ENCODE data around the gene IL1A. TPM values are rescaled to one million over a fixed set of nuclear protein-coding genes. Genes with fewer than 3 reads are reported as not detected.

Gene IL1A
- total RNA-seq, 1 experiment from 2014 or later = 6.3 TPM

DNA sequence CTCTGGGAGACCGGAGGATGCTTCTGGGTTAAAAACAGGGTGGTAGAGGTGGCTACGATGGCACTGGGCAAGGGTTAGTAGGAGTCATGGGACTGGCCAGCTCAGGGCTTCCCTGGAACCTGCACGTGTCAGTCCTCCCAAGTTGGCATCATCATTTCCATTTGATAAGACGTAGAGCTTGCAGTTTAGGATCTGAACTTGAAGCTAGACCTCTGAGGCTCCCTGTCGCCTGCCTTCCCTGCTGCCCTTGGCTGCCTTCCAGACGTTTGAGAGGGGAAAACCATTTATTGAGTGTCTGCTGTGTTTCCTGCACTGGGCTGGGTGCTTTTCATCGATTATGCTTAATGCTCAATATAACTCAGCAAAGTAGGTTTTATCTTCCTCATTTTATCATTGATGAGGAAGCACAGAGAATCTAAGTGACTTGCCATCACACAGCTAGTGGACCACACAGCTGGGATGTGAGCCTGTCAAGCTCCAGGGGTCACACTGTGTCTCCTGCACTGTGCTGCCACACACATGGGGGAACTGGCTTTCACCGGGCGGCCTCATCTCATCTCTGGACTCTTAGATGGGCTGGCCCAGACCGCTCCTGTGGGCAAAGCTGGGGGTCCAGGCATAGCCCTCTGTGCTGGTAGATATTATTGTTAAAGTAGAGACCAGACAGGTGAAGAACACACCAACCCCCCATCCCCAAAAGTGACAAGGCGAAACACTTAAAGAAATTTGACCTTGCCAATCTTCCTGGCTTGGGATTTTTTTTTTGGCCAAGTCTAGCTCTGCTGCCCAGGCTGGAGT, 55.7 kb downstream of the IL1A start:
- Histone ChIP-seq H3K36me3 (ENCODE audit: insufficient read depth, low read length, poor library complexity, severe bottlenecking) (no peaks in the 10 kb centered on the region), H3K27me3 (replicated peaks; ENCODE audit: insufficient read depth, low read depth, low read length, poor library complexity) (no peaks in the 10 kb centered on the region), H3K4me3 (ENCODE audit: low read depth, low read length, poor library complexity, severe bottlenecking) (no peak overlapping the region), H3K9me3 (ENCODE audit: low read depth, low read length, poor library complexity, severe bottlenecking) (no peaks in the 10 kb centered on the region), H3K4me1 (ENCODE audit: insufficient read depth, low read length, poor library complexity, severe bottlenecking) (no peaks in the 10 kb centered on the region), H3K27ac (ENCODE audit: low read depth, low read length, poor library complexity, severe bottlenecking) (no peak overlapping the region)
- BruUV-seq (replicated peaks) = no TSS peak
- peak; percentile 33 for DNase-seq (ENCODE audit: low spot score)
- ChIA-PET POLR2A (ENCODE audit: low non-redundant PET) (no interaction called here), CTCF (interaction anchor here (1.0 to 2.3 kb wide), 2 partner anchors 102 to 128 kb away, joined by 3 to 15 read pairs; no protein-coding TSS in a partner anchor)
- TF ChIP-seq EZH2 (IDR thresholded peaks at IDR 0.05; ENCODE audit: borderline replicate concordance, low read depth, low read length, poor library complexity, severe bottlenecking) = no peak
- TF ChIP-seq, protein P1, sequence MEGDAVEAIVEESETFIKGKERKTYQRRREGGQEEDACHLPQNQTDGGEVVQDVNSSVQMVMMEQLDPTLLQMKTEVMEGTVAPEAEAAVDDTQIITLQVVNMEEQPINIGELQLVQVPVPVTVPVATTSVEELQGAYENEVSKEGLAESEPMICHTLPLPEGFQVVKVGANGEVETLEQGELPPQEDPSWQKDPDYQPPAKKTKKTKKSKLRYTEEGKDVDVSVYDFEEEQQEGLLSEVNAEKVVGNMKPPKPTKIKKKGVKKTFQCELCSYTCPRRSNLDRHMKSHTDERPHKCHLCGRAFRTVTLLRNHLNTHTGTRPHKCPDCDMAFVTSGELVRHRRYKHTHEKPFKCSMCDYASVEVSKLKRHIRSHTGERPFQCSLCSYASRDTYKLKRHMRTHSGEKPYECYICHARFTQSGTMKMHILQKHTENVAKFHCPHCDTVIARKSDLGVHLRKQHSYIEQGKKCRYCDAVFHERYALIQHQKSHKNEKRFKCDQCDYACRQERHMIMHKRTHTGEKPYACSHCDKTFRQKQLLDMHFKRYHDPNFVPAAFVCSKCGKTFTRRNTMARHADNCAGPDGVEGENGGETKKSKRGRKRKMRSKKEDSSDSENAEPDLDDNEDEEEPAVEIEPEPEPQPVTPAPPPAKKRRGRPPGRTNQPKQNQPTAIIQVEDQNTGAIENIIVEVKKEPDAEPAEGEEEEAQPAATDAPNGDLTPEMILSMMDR (conservative IDR thresholded peaks at IDR 0.05; ENCODE audit: low read depth, low read length) = no peak
- intact Hi-C loops (cut with micrococcal nuclease; ENCODE audit: unreplicated experiment) = no loop called here

DNA sequence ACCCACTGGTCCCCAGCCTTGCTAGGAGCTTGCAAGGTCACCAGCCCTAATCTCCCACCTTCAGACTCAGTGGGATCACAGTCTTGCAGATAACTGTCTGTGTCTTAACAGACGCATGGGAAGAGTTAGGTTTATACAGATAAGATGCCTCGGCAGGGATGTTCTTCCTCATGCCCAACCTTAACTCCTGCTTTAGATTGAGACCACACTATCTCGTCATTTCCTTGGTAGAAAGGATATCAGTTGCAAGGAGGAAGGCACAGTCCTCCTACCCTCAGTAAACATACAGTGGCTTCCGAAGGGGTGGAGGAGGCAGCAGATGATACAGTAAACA, 56.3 kb downstream of the IL1A start:
- ChIA-PET CTCF (interaction anchor here (0.6 to 2.3 kb wide), 2 partner anchors 32 to 128 kb away, joined by 10 to 15 read pairs; no protein-coding TSS in a partner anchor), POLR2A (ENCODE audit: low non-redundant PET) (no interaction called here)
- Histone ChIP-seq H3K27ac (ENCODE audit: low read depth, low read length, poor library complexity, severe bottlenecking) (no peak overlapping the region), H3K36me3 (ENCODE audit: insufficient read depth, low read length, poor library complexity, severe bottlenecking) (no peaks in the 10 kb centered on the region), H3K27me3 (replicated peaks; ENCODE audit: insufficient read depth, low read depth, low read length, poor library complexity) (no peaks in the 10 kb centered on the region), H3K4me3 (ENCODE audit: low read depth, low read length, poor library complexity, severe bottlenecking) (no peak overlapping the region), H3K9me3 (ENCODE audit: low read depth, low read length, poor library complexity, severe bottlenecking) (no peaks in the 10 kb centered on the region), H3K4me1 (ENCODE audit: insufficient read depth, low read length, poor library complexity, severe bottlenecking) (no peaks in the 10 kb centered on the region)
- intact Hi-C loops (cut with micrococcal nuclease; ENCODE audit: unreplicated experiment) = no loop called here
- TF ChIP-seq, protein P1 (conservative IDR thresholded peaks at IDR 0.05; ENCODE audit: low read depth, low read length) = no peak
- TF ChIP-seq EZH2 (IDR thresholded peaks at IDR 0.05; ENCODE audit: borderline replicate concordance, low read depth, low read length, poor library complexity, severe bottlenecking) = no peak
- no peak for DNase-seq (ENCODE audit: low spot score)
- BruUV-seq (replicated peaks) = no TSS peak

DNA sequence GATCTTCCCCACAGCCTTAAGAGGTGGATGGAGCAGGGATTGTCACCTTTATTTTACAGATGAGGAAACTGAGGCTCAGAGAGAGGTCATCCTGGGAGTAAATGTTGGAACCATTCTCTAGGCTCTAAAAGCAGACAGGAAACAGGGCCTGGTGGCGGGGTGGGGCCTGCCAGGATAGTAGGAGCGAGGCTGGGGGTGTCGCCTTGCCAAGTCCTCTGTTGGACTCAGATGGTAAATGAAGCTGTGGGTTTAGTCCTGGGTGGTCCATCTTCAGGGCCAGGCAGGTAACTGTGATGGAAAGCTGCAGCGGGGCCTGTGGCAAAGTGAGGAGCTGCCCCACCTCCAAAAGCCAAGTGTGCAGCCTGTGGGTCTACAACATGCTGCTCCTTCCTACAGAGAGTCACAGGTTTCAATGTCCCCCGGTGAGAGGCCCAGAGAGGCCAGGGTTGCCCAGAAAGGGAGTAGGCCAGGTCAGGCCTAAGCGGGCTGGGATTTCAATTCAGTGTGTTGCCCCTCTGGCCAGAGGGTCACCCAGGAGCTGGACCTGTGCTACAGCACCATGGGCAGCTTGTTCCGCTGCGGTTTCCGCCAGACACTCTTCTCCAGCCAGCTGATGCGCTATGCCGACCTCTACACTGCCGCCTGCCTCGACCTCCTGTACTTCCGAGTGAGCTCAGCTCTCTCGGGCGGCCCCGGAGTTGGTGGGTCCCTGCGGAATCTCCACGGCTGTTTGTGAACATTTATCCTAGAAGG, 56.8 kb downstream of the IL1A start:
- TF ChIP-seq, protein P1 (conservative IDR thresholded peaks at IDR 0.05; ENCODE audit: low read depth, low read length) = no peak
- no peak for TF ChIP-seq EZH2 (IDR thresholded peaks at IDR 0.05; ENCODE audit: borderline replicate concordance, low read depth, low read length, poor library complexity, severe bottlenecking)

More for the DNA sequence above, 56.8 kb downstream of the IL1A start:
- Histone ChIP-seq H3K27ac (ENCODE audit: low read depth, low read length, poor library complexity, severe bottlenecking) (no peak overlapping the region), H3K4me1 (ENCODE audit: insufficient read depth, low read length, poor library complexity, severe bottlenecking) (no peaks in the 10 kb centered on the region), H3K36me3 (ENCODE audit: insufficient read depth, low read length, poor library complexity, severe bottlenecking) (no peaks in the 10 kb centered on the region), H3K9me3 (ENCODE audit: low read depth, low read length, poor library complexity, severe bottlenecking) (no peaks in the 10 kb centered on the region), H3K4me3 (ENCODE audit: low read depth, low read length, poor library complexity, severe bottlenecking) (no peak overlapping the region), H3K27me3 (replicated peaks; ENCODE audit: insufficient read depth, low read depth, low read length, poor library complexity) (no peaks in the 10 kb centered on the region)
- intact Hi-C loops (cut with micrococcal nuclease; ENCODE audit: unreplicated experiment) = no loop called here
- ChIA-PET POLR2A (ENCODE audit: low non-redundant PET) (no interaction called here), CTCF (interaction anchor here (0.6 to 2.3 kb wide), 4 partner anchors 32 to 214 kb away, joined by 4 to 15 read pairs (median 8); no protein-coding TSS in a partner anchor)
- no peak for DNase-seq (ENCODE audit: low spot score)
- BruUV-seq (replicated peaks) = no TSS peak
